Right lobe of liver (tissue), 6 donors: Measurements from ENCODE around the gene TTC39C. TPM values are rescaled to one million over a fixed set of nuclear protein-coding genes. Genes with fewer than 3 reads are reported as not detected.

Source experiments
- ATAC-seq, 4 donors: fragments of 200-7000 bp; cut with Tn5 transposase; one replicate each; pipeline ENCODE4 v1.9.1; 2020; ENCODE audit warnings: mild to moderate bottlenecking in 4 of 4, moderate library complexity in 4 of 4
- DNase-seq, 3 donors: peaks; one replicate each; pipeline ENCODE4 v3.0.0-alpha.2; 2020
- H3K27ac ChIP-seq, 3 donors: fragments of 200-600 bp; one replicate each; pipeline ENCODE4 v1.8.0; 2022
- H3K27me3 ChIP-seq, 2 donors: fragments of 200-600 bp; one replicate each; pipeline ENCODE4 v1.8.0; 2022
- H3K36me3 ChIP-seq, 4 donors: fragments of 200-600 bp; sonication (generic) in 1 of 4; one replicate each; pipeline versions ENCODE4 v1.5.1 to v1.8.0; 2017 to 2022; ENCODE audit warnings: control low read depth in 1 of 4
- H3K4me1 ChIP-seq, 4 donors: fragments of 200-600 bp; sonication (generic) in 1 of 4; one replicate each; pipeline versions ENCODE4 v1.5.1 to v1.8.0; 2017 to 2022; ENCODE audit warnings: control low read depth in 1 of 4
- H3K4me3 ChIP-seq, 3 donors: fragments of 200-600 bp; one replicate each; pipeline ENCODE4 v1.8.0; 2022
- H3K9me3 ChIP-seq, 4 donors: fragments of 200-600 bp; sonication (generic) in 1 of 4; one replicate each; pipeline versions ENCODE4 v1.5.1 to v1.8.0; 2017 to 2022; ENCODE audit warnings: control low read depth in 1 of 4
- CTCF ChIP-seq, 4 donors: fragments of 200-600 bp in 3 of 4; fragments of 450-650 bp in 1 of 4; IDR thresholded peaks; one replicate each; pipeline versions ENCODE4 v1.5.1 to v1.8.0; 2016 to 2022; ENCODE audit warnings: antibody characterized with exemption in 4 of 4, mild to moderate bottlenecking in 2 of 4
- POLR2A ChIP-seq: fragments of 450-650 bp; IDR thresholded peaks from one replicate; pipeline ENCODE4 v1.6.1; 2017; ENCODE audit warnings: antibody characterized with exemption, mild to moderate bottlenecking
- WGBS: methylation state at CpG from one replicate; pipeline ENCODE4 v1.1.6; 2018; ENCODE audit warnings: low coverage, low lambda C conversion rate; ENCODE audit not compliant: insufficient coverage; ENCODE audit errors: missing lambda C conversion rate; 5-methylcytosine and 5-hydroxymethylcytosine counted together
- intact Hi-C, 2 donors: fragments of 100-400 bp; cut with DNase I; formaldehyde crosslinking; loops; one replicate each; pipeline versions ENCODE4 v1.11.2 to v1.14.1; 2022
- total RNA-seq, 6 experiments: library from RNA; depleted of rRNA in 2 of 6; stranded (reverse); fragments of >200 nt in 2 of 6; fragmentation: NEBNext Ultra II Directional in 3 of 6; extraction: Animal tissue kit (Norgen Biotek cat#: 25700) in 3 of 6; gene quantifications; one replicate each; pipeline versions ENCODE4 v1.1.0 to v1.2.4, GENCODE V29; 2016 to 2023
- donor health status: DM: no; HTN: yes; CAD: no.
- donor health status: DM: no; HTN: no; CAD: no.
- donor health status: DM: no; HTN: no; CAD: no.
- donor health status: DM: no; HTN: yes; CAD: no.
- donor health status: DM: no; HTN: yes; CAD: no.

TTC39C gene
- total RNA-seq, 6 experiments from 2014 or later, result 61.9 to 167 (median 84.4) TPM

DNA sequence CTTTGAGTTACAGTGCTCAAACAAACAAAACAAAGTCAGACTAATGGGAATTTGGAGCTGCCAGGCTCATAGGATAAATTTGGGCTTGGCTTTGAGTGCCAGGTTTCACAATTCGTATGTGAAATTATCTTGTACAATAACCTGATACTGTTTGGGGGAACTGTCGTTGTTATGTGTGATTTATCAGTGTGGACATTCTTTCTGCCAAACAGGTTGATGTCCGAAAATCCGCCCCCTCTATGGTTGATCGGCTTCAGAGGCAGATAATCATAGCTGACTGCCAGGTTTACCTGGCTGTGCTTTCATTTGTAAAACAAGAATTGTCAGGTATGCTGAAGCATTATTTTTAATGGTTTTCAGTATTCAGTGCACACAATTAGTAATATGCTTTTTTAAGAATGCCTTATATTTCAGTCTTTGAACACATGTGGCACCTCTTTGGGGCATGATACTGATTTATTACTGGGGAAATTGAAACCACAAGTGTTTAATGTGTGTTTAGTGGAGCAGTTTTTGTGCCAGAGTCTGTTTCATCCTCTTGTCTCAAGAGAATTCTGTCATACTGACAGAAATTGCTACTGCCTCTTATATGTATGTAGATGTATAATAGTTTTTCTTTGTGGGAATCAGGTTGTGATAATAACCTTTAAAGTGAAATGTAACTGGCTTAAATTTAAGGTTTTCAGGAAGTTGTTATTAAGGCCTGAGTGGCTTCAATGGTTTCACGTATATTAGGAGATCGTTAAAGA is 54.6 kb downstream of the TTC39C start:
- 25% methylated on average over 7 of the region's 7 CpGs for WGBS
- Histone ChIP-seq H3K4me3 (no peak overlapping the region), H3K9me3 (no peaks in the 10 kb centered on the region), H3K27ac (peak overlapping the region; percentile 43 to 64 (median 59)), H3K36me3 (no peaks in the 10 kb centered on the region), H3K27me3 (no peaks in the 10 kb centered on the region), H3K4me1 (peaks cover 0 to 42% (median 10%) of the 10 kb centered on the region in 4 donors)
- ATAC-seq, result peak; percentile 61 to 70 (median 70)
- DNase-seq, result peak in 1 of 3 donors; percentile 56
- intact Hi-C loops, result loop anchor here in 1 of 2 donors (10.0 kb wide), 1 partner anchor 46 kb away; no protein-coding TSS in a partner anchor
- TF ChIP-seq CTCF (IDR thresholded peaks at IDR 0.05) (no peak), POLR2A (no peak)

GRCh38 chr18:24071029-24071428 is 56.5 kb downstream of the TTC39C start:
- H3K4me3 ChIP-seq, result no peak overlapping the region
- peak; percentile 71 to 86 (median 82) for ATAC-seq
- peak overlapping the region in 2 of 3 donors; percentile 30 to 64 for H3K27ac ChIP-seq
- no peak for TF ChIP-seq CTCF (IDR thresholded peaks at IDR 0.05)
- no peak for TF ChIP-seq POLR2A
- DNase-seq, result peak; percentile 34 to 74 (median 69)
- H3K4me1 ChIP-seq, result peaks cover 0 to 33% (median 5%) of the 10 kb centered on the region in 4 donors
- intact Hi-C loops, result no loop called here
- no peaks in the 10 kb centered on the region for H3K9me3 ChIP-seq
- H3K27me3 ChIP-seq, result no peaks in the 10 kb centered on the region
- H3K36me3 ChIP-seq, result no peaks in the 10 kb centered on the region
- WGBS, result 39% methylated on average over 7 of the region's 9 CpGs

DNA sequence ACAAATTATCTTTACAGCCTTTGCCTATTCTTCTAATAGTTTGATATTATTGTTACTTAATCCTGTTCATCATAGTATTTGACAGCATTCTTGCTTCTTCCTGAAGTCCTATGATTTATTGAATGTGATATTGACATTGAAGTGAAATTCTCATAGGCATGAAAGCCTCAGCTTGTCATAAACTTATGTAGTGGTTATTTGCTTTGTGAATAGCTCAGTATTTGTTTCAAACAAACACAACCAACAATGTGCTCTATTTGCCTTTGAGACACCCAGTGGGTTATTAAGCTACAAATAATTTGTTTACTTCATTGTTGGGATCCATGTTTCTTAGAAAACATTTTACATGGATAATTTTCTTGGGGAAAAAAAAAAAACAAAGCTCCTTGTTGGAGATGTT is 57.2 kb downstream of the TTC39C start:
- DNase-seq (no peak), ATAC-seq (no peak)
- no peak for TF ChIP-seq CTCF (IDR thresholded peaks at IDR 0.05)
- TF ChIP-seq POLR2A, result no peak
- intact Hi-C loops, result no loop called here
- Histone ChIP-seq H3K4me3 (no peak overlapping the region), H3K4me1 (peaks cover 0 to 33% (median 5%) of the 10 kb centered on the region in 4 donors), H3K36me3 (no peaks in the 10 kb centered on the region), H3K27me3 (no peaks in the 10 kb centered on the region), H3K27ac (peak overlapping the region in 1 of 3 donors; percentile 64), H3K9me3 (no peaks in the 10 kb centered on the region)

- WGBS, result 86% methylated on average over 1 of the region's 1 CpG
- no peak overlapping the region for H3K27ac ChIP-seq
- H3K36me3 ChIP-seq, result no peaks in the 10 kb centered on the region
- ATAC-seq (no peak), DNase-seq (no peak)
- H3K4me1 ChIP-seq, result peaks cover 0 to 33% (median 5%) of the 10 kb centered on the region in 4 donors
- intact Hi-C loops, result no loop called here
- no peak overlapping the region for H3K4me3 ChIP-seq
- TF ChIP-seq POLR2A (no peak), CTCF (IDR thresholded peaks at IDR 0.05) (no peak)
- H3K27me3 ChIP-seq, result no peaks in the 10 kb centered on the region
- H3K9me3 ChIP-seq, result no peaks in the 10 kb centered on the region
Measured at GRCh38 chr18:24072743-24073142, 58.2 kb downstream of the TTC39C start.
